HG03520 (cell line): Measurements from ENCODE around the gene CADPS.

Experiments
- ATAC-seq: cut with Tn5 transposase; IDR thresholded peaks from one replicate; pipeline ENCODE4 v1.9.1; 2021; ENCODE audit warnings: mild to moderate bottlenecking, moderate library complexity; ENCODE audit not compliant: unreplicated experiment

Gene CADPS

GRCh38 chr3:62378921-62379320, 496.3 kb downstream of the CADPS start:
- no peak for ATAC-seq

GRCh38 chr3:62378311-62378789, 496.9 kb downstream of the CADPS start:
- no peak for ATAC-seq

- no peak for ATAC-seq
These were observed 498.0 kb downstream of the CADPS start for GRCh38 chr3:62376906-62377877.

- no peak for ATAC-seq
These were observed 498.8 kb downstream of the CADPS start for GRCh38 chr3:62376454-62376720.

GRCh38 chr3:62375655-62376453, 499.4 kb downstream of the CADPS start:
- ATAC-seq = no peak

GRCh38 chr3:62374341-62375218, 500.6 kb downstream of the CADPS start:
- ATAC-seq = no peak

GRCh38 chr3:62373714-62374333, 501.4 kb downstream of the CADPS start:
- ATAC-seq = no peak

GRCh38 chr3:62373215-62373614, 502.0 kb downstream of the CADPS start, which contains the start of gene FEZF2:
Gene FEZF2, minus strand, starts transcription at chr3:62373550. Its CDS starts 682 bp downstream, at chr3:62372868.
- no peak for ATAC-seq

GRCh38 chr3:62372621-62373041, 502.6 kb downstream of the CADPS start:
- no peak for ATAC-seq

GRCh38 chr3:62371720-62372591, 503.3 kb downstream of the CADPS start:
- no peak for ATAC-seq

- no peak for ATAC-seq
These were observed 504.1 kb downstream of the CADPS start for GRCh38 chr3:62370858-62371719.

- no peak for ATAC-seq
These were observed 504.9 kb downstream of the CADPS start for GRCh38 chr3:62370112-62370857.

GRCh38 chr3:62369476-62369743, 505.8 kb downstream of the CADPS start:
- ATAC-seq = no peak

- ATAC-seq = no peak
These were observed 506.3 kb downstream of the CADPS start for GRCh38 chr3:62368705-62369475.

GRCh38 chr3:62368290-62368704, 506.9 kb downstream of the CADPS start:
- no peak for ATAC-seq

- no peak for ATAC-seq
These were observed 507.4 kb downstream of the CADPS start for GRCh38 chr3:62367763-62368195.

GRCh38 chr3:62366126-62366484, 509.1 kb downstream of the CADPS start:
- ATAC-seq = no peak
